Gastrocnemius medialis (tissue), 4 donors: ENCODE data around the gene SPSB1. TPM values are rescaled to one million over a fixed set of nuclear protein-coding genes. Genes with fewer than 3 reads are reported as not detected.

Source experiments
- ATAC-seq, 2 donors: fragments of 150-250 bp; one replicate each; pipeline ENCODE4 v1.9.1; 2016
- DNase-seq, 2 donors: peaks; one replicate each; pipeline ENCODE4 v3.0.0-alpha.2; 2019
- H3K27ac ChIP-seq, 4 donors: fragments of 200-600 bp; sonication (generic); 1 replicate in 1 of 4; 2 replicates in 3 of 4; pipeline ENCODE4 v1.5.1; 2016 to 2018; ENCODE audit warnings: mild to moderate bottlenecking in 2 of 4, moderate library complexity in 1 of 4
- H3K27me3 ChIP-seq, 3 donors: fragments of 200-600 bp; sonication (generic) in 2 of 3; 1 replicate in 1 of 3; 2 replicates in 2 of 3; pipeline versions ENCODE4 v1.5.1 to v1.6.0; 2016 to 2019; ENCODE audit warnings: mild to moderate bottlenecking in 1 of 3, moderate library complexity in 1 of 3
- H3K36me3 ChIP-seq, 2 donors: fragments of 200-600 bp; sonication (generic) in 1 of 2; one replicate each; pipeline ENCODE4 v1.5.1; 2017 to 2018
- H3K4me1 ChIP-seq, 2 donors: fragments of 200-600 bp; sonication (generic) in 1 of 2; one replicate each; pipeline ENCODE4 v1.5.1; 2016 to 2017; ENCODE audit warnings: mild to moderate bottlenecking in 2 of 2
- H3K4me3 ChIP-seq, 4 donors: fragments of 200-600 bp; sonication (generic) in 3 of 4; 1 replicate in 1 of 4; 2 replicates in 3 of 4; pipeline ENCODE4 v1.5.1; 2016 to 2019; ENCODE audit warnings: mild to moderate bottlenecking in 2 of 4
- H3K9me3 ChIP-seq, 3 donors: fragments of 200-600 bp; sonication (generic) in 2 of 3; 1 replicate in 1 of 3; 2 replicates in 2 of 3; pipeline ENCODE4 v1.5.1; 2016 to 2019
- POLR2A ChIP-seq, 2 donors: fragments of 450-650 bp; IDR thresholded peaks; one replicate each; pipeline ENCODE4 v1.6.1; 2017; ENCODE audit warnings: antibody characterized with exemption in 2 of 2, mild to moderate bottlenecking in 2 of 2, moderate library complexity in 2 of 2
- in situ Hi-C, 4 donors: fragments of 200-750 bp; cut with MboI; loops; one replicate each; pipeline versions ENCODE4 v1.15.0 to v1.8.0; 2017; ENCODE audit warnings: low sequenced_read_pairs in 4 of 4
- intact Hi-C: fragments of 100-400 bp; cut with DNase I; formaldehyde crosslinking; loops from one replicate; pipeline ENCODE4 v1.15.1; 2023; ENCODE audit warnings: low total_unique reads
- total RNA-seq, 4 donors: library from RNA; depleted of rRNA; stranded (reverse); fragments of >200 nt; gene quantifications; one replicate each; pipeline versions ENCODE4 v1.1.0 to v1.2.3, GENCODE V29; 2016
- TF ChIP-seq, protein P1 (sequence below), 5 experiments: fragments of 450-650 bp in 3 of 5; fragments of 200-600 bp in 2 of 5; sonication (generic) in 2 of 5; IDR thresholded peaks in 4 of 5; conservative IDR thresholded peaks in 1 of 5; 1 replicate in 4 of 5; 2 replicates in 1 of 5; pipeline ENCODE4 v1.5.1; 2016 to 2019; ENCODE audit warnings: antibody characterized with exemption in 5 of 5, mild to moderate bottlenecking in 3 of 5, moderate library complexity in 3 of 5

Gene SPSB1
- total RNA-seq, 4 donors from 2014 or later, result 40.4 to 161 (median 56.6) TPM

DNA sequence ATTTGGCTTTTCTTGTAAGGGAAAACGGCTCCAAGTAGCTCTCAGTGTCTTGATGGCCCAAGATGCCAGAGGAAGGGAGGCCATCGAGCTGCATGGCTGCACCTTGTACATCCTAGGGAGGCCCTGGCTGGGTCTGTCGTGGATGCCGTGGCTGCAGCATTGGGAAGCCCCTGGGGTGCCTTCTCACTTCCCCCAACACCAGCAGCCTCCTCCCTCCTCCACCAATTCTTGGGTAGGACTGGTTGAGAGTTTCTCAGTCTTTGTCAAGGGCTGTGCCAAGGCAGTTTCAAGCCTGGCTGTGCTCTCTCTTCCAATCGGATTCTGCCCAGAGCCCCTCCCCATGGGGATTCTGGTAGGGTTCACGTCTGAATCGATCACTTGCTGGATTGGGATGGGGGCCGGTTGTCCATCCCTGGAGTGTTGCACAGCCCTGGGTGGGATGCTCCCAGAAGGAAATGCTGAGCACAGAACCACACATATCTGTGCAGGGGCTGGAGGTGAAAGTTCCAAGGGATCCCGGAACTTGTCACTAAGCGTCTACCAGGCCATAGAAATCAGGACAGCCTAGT is 14.0 kb upstream of the SPSB1 start:
- peak overlapping the region in 2 of 4 donors; percentile 34 to 42 for H3K27ac ChIP-seq
- no peaks in the 10 kb centered on the region for H3K36me3 ChIP-seq
- in situ Hi-C loops (no loop called here), intact Hi-C loops (no loop called here)
- H3K4me1 ChIP-seq, result peaks cover 10 to 21% of the 10 kb centered on the region in 2 donors
- ATAC-seq (no peak), DNase-seq (no peak)
- H3K9me3 ChIP-seq, result no peaks in the 10 kb centered on the region
- no peak overlapping the region for H3K4me3 ChIP-seq
- H3K27me3 ChIP-seq, result no peaks in the 10 kb centered on the region
- TF ChIP-seq, protein P1, sequence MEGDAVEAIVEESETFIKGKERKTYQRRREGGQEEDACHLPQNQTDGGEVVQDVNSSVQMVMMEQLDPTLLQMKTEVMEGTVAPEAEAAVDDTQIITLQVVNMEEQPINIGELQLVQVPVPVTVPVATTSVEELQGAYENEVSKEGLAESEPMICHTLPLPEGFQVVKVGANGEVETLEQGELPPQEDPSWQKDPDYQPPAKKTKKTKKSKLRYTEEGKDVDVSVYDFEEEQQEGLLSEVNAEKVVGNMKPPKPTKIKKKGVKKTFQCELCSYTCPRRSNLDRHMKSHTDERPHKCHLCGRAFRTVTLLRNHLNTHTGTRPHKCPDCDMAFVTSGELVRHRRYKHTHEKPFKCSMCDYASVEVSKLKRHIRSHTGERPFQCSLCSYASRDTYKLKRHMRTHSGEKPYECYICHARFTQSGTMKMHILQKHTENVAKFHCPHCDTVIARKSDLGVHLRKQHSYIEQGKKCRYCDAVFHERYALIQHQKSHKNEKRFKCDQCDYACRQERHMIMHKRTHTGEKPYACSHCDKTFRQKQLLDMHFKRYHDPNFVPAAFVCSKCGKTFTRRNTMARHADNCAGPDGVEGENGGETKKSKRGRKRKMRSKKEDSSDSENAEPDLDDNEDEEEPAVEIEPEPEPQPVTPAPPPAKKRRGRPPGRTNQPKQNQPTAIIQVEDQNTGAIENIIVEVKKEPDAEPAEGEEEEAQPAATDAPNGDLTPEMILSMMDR (IDR thresholded peaks at IDR 0.05 in 4 of 5, conservative IDR thresholded peaks at IDR 0.05 in 1 of 5), result no peak
- no peak for TF ChIP-seq POLR2A (IDR thresholded peaks at IDR 0.05)

DNA sequence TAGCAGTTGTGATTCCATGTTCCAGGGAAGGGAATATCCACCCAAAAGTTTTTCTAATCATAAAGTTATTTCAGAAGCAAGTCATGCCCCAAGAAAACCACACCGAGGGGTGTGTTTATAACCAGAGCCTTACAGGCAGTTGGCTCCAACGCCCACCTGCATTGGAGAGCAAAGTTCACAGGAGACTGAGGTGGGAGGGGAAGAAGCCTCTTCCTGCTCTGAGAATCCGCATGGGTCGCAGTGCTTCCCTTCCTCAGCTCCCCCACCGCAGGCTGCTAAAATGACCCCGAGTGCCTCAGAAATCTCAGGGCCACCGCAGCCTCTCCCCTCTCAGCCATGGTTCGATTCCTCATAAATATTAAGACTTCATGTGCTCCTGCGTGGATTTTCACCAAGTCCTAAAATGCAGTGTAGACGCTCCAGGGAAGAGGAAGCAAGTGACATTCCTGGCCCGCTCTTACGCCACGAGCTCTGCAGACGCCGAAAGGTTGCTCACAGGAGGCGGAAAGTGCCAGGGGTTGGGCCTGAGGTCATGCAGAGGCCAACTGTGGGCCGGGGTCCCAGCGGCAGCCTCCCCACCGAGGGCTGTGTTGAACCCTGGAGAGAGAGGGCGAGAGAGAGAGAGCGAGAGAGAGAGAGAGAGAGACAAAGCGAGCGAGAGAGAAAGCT is 13.4 kb upstream of the SPSB1 start:
- Histone ChIP-seq H3K36me3 (no peaks in the 10 kb centered on the region), H3K9me3 (no peaks in the 10 kb centered on the region), H3K27ac (no peak overlapping the region), H3K27me3 (no peaks in the 10 kb centered on the region), H3K4me3 (no peak overlapping the region), H3K4me1 (peaks cover 10 to 21% of the 10 kb centered on the region in 2 donors)
- DNase-seq (no peak), ATAC-seq (no peak)
- intact Hi-C loops, result no loop called here
- in situ Hi-C loops, result no loop called here
- TF ChIP-seq POLR2A (IDR thresholded peaks at IDR 0.05), result no peak
- TF ChIP-seq, protein P1 (IDR thresholded peaks at IDR 0.05 in 4 of 5, conservative IDR thresholded peaks at IDR 0.05 in 1 of 5), result no peak

DNA sequence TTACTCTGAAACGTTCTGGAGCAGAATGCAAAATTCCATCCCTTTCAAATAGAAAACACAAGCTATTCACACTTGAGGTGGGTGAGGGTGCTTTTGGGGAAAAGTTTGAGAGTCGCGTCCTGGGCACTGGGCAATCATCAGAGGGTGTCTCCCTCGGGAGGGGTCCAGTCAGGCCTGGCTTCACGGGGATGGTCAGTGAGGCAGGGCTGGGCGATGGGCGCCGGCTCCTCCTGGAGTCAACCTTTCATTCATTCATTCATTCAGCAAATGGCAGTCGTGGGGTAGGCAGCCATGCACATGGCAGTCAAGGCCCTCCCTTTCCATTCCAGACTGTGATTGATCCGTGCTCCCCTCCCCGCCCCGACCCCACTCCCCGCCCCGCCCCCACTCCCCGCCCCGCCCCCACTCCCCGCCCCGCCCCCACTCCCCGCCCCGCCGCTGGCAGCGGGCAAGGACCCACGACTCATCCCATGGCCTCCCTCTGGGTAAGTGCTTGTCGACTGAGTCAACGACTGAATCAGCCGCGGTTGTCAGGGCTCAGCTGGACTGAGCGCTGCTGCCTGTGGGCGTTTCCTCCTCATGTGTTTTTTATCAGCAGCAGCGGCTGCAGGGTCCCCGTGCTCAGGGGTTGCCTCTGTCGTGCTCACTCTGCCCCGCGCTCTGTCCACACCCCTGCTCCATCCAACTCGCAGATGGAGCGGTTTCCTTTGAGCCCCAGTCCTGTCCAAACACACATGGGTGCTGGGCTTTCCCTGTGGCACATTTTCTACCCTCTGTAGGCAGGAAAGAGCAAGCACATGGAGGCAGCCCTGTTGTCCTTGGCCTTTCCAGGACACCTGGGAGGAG is 12.5 kb upstream of the SPSB1 start:
- H3K4me1 ChIP-seq, result peaks cover 10 to 16% of the 10 kb centered on the region in 2 donors
- intact Hi-C loops (no loop called here), in situ Hi-C loops (loop anchor here in 1 of 4 donors (10.0 kb wide), 1 partner anchor 175 kb away; no protein-coding TSS in a partner anchor)
- TF ChIP-seq POLR2A (IDR thresholded peaks at IDR 0.05), result peak in 1 of 2 donors; percentile 8
- TF ChIP-seq, protein P1 (IDR thresholded peaks at IDR 0.05 in 4 of 5, conservative IDR thresholded peaks at IDR 0.05 in 1 of 5), result no peak
- ATAC-seq, result peak in 1 of 2 donors; percentile 53
- H3K9me3 ChIP-seq, result no peaks in the 10 kb centered on the region
- peak overlapping the region in 1 of 4 donors; percentile 50 for H3K27ac ChIP-seq
- DNase-seq, result peak in 1 of 2 donors; percentile 62
- peak overlapping the region in 1 of 4 donors; percentile 21 for H3K4me3 ChIP-seq
- no peaks in the 10 kb centered on the region for H3K36me3 ChIP-seq
- no peaks in the 10 kb centered on the region for H3K27me3 ChIP-seq

DNA sequence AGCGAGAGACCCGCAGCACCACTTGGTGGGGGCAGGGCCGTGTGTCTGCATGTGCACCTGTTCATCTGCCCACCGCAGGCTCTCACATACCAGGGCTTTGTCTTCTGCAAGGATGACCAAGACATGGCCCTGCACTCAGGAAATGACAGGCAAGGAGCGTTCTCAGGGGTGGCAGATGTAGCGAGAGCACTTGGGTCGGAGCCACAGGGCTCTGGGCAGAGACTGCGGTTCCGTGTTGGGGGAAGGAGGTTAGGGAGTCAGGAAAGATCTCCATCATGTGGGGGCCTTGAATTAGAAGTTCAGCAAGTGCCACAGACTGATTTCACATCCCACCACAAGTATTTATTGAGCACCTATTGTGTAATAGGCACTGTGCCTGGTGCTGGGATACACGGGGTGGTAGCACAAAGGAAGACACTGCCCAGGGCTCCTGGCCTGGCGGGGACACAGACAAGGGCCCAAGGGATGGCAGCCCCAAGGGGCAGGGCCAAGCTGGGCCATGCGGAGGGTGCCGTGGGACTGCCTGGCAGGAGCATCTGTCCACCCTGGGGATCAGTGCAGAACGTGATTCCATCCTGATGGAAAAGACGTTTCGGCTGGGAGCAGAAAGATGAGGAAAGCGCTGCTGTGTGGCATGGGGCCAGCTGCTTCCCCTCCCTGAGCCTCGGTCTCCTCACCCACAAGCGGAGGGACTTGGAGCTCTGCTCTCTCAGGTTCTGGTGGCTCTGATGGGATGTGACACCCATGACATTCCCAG is 11.4 kb upstream of the SPSB1 start:
- H3K27ac ChIP-seq, result no peak overlapping the region
- in situ Hi-C loops, result loop anchor here in 1 of 4 donors (10.0 kb wide), 1 partner anchor 174 kb away; no protein-coding TSS in a partner anchor

More for the DNA sequence above, 11.4 kb upstream of the SPSB1 start:
- H3K4me3 ChIP-seq, result no peak overlapping the region
- no peak for ATAC-seq
- no peaks in the 10 kb centered on the region for H3K27me3 ChIP-seq
- H3K36me3 ChIP-seq, result no peaks in the 10 kb centered on the region
- DNase-seq, result no peak
- TF ChIP-seq, protein P1 (IDR thresholded peaks at IDR 0.05 in 4 of 5, conservative IDR thresholded peaks at IDR 0.05 in 1 of 5), result no peak
- no peak for TF ChIP-seq POLR2A (IDR thresholded peaks at IDR 0.05)
- intact Hi-C loops, result no loop called here
- peaks cover 8% of the 10 kb centered on the region in 2 donors for H3K4me1 ChIP-seq
- no peaks in the 10 kb centered on the region for H3K9me3 ChIP-seq
